AG09319 (cell line): ENCODE measurements around the gene GLRX3.

Source experiments
- DNase-seq: peaks from one replicate; pipeline ENCODE4 v3.0.0-alpha.2; 2010; ENCODE audit warnings: low read depth; ENCODE audit errors: extremely low read depth
- TF ChIP-seq, protein P1 (sequence below): IDR thresholded peaks from 2 replicates; pipeline ENCODE4 v1.5.1; 2011; ENCODE audit warnings: low read depth, mild to moderate bottlenecking, inconsistent platforms, low read length, moderate library complexity

Gene GLRX3

DNA sequence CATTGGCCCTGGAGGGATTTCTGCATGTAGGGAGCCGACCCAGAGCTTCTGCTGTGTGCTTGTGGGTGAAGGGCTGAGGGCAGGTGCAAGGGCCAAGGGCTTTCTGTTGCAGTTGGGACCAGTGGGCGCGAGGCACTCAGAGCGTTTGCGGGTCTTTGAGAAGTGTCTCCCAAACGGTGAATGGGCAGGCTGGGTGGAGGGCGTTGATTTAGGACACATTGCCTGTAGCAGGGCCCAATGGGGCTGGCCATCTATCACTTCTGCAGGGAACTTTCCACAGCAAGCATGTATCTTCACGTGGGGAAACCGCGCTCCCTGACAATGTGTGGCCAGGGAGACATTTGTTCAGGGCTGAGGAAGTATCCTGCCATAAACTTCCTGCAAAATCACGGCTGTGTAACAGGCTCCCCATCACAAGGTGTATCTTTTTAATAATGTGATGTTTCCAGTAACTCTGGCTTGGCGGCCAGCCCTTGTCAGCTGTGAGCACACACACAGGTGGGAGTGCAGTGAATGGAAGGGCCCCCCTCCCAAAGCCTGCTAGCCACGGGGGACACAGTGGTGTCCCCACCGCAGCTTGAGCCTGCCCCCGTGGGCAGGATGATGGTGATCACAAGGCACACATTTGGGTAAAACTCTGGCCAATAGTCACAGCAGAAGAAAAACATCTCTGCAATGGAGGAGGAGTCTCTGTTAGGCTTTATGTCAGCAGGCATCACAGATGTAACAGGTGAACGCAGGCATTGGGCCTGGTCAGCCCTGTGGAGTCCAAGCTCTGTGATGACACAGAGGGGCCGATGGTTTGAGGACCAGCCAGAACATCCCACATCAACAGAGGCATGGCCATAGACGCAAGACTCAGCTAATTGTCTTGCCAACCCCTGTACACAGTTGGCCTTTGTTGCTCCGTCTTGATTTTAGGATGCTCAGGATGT lies 84.3 kb downstream of the GLRX3 start:
- TF ChIP-seq, protein P1, sequence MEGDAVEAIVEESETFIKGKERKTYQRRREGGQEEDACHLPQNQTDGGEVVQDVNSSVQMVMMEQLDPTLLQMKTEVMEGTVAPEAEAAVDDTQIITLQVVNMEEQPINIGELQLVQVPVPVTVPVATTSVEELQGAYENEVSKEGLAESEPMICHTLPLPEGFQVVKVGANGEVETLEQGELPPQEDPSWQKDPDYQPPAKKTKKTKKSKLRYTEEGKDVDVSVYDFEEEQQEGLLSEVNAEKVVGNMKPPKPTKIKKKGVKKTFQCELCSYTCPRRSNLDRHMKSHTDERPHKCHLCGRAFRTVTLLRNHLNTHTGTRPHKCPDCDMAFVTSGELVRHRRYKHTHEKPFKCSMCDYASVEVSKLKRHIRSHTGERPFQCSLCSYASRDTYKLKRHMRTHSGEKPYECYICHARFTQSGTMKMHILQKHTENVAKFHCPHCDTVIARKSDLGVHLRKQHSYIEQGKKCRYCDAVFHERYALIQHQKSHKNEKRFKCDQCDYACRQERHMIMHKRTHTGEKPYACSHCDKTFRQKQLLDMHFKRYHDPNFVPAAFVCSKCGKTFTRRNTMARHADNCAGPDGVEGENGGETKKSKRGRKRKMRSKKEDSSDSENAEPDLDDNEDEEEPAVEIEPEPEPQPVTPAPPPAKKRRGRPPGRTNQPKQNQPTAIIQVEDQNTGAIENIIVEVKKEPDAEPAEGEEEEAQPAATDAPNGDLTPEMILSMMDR: no peak
- no peak for DNase-seq

DNA sequence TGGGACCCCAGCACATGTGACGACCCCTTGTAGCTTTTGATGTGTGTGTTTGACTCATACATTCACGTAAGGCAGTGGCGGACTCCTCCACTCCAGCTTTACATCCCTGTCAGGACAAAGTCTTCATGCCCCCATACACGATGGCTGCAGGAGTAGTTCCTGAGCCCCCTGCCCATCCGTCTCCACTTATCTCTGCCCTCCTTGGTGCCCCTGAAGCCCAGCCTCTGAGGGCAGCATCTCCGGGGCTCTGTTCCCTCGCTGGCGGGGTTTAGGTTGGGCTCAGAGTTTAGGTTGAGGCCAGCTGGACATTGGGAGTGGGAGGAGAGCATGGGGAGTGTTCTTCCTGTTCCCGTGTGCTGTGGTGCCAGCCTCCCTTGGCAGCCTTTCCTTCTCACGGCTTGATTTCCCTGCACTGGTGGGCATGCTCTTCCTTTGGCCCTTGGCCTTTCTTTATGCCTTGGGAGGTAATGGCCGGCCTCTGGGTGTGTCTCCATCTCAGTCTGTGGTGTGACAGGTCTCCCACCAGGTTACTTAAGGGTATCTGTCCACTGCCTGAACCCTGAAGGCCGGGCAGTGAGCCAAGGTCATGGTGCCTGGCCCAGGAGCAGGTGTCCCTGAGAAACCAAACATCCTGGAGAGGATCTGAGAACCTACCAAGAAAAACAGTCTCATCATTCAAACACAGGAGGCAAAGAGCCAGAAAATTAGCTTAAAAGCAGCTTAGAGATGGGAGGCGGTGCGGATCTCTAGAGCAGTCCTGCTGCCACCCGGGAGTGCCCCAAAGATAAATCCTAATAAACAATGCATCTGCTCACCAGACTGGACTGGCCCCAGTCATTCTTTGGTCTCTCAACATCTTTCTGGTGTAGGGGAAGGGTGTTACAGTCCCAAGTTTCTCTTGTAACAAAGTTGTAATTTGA lies 85.5 kb downstream of the GLRX3 start:
- no peak for DNase-seq
- TF ChIP-seq, protein P1: no peak

DNA sequence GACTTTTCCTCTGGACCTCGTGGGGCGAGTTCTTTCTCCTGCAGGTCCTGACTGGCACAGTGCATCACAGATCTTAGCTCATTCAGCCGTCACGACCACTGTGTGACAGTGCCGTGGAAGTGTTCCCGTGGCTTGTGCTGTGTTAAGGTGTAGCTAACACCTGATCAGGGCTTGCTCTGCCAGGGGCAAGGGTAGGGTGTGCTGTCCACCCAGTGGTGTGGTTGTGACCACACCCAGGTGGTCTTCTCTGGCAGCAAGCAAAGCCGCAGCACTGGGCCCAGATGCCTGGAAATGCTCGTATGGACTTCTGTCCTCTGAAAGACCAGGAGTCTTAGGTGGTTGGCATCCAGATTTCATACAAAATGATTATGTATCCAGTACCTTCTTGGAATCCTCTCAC lies 86.2 kb downstream of the GLRX3 start:
- DNase-seq: no peak
- TF ChIP-seq, protein P1: no peak

DNA sequence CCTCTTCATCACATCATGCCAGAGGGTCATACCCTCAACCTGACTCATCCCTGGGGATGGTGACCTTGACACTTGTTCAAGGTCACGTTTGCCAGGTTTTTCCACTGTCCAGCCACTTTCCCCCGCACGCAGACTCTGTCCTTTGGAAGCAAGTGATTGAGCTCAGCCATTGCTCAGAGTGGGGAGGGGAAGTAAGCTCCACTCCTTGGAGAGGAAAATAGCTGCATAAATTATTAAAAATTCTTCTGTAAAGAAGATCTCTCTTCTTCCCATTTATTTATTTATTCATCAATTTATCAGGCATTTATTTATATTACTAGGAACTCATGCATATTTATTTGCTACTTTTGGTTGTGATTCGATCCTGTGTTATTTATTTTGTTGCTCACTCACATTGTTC lies 88.0 kb downstream of the GLRX3 start:
- DNase-seq: no peak
- TF ChIP-seq, protein P1: no peak

DNA sequence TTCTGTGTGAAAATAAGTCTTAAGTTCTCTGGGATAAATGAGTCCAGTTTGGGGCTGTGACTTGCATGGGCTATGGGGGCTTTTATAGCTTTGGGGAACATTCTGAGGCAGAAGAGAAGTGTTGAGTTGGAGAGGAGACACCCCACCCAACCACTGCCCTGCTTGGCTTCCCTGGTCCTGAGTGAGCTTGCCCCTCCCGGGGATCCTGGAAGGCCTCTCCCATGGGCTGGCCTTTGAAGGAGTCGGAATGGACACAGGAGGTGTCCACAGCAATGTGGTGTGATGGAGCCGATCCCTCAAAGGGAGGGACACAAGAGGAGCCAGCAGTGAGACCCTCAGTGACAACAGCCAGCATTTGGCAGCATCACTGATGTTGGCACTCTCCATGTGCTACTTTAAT lies 89.8 kb downstream of the GLRX3 start:
- no peak for DNase-seq
- TF ChIP-seq, protein P1: no peak

DNA sequence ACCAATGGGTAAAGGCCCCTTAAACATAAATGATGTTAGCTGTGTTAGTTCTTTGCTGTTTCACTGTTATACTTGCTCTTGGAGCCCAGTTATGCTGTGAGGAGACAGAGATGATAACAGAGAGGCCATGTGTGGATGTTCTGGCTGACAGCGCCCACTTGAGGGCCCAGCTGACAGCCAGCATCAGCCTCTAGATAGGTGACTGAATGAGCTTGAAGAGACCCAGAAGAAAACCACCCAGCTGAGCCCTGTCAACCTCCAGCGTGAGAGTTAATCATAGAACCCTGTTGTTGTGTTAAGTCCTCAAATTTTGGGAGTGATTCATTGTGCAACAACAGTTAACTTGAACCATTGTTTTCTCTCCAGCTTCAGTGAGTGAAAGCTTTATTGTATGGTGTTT lies 91.7 kb downstream of the GLRX3 start:
- TF ChIP-seq, protein P1: no peak
- DNase-seq: no peak
